Central memory CD4-positive, alpha-beta T cell (primary cell): ENCODE measurements around the gene MBTPS1.
A peak's percentile ranks its signal among the peaks of the same experiment; 100 is the strongest.

Experiments
- DNase-seq: peaks from one replicate; pipeline ENCODE4 v3.0.0; 2022
- total RNA-seq, 3 experiments: gene quantifications; one replicate each; lab custom pipeline; 2026; lab: John Stamatoyannopoulos, UW

Gene MBTPS1
- 129 to 191 (median 180) reads per million in 3 experiments for total RNA-seq

DNA sequence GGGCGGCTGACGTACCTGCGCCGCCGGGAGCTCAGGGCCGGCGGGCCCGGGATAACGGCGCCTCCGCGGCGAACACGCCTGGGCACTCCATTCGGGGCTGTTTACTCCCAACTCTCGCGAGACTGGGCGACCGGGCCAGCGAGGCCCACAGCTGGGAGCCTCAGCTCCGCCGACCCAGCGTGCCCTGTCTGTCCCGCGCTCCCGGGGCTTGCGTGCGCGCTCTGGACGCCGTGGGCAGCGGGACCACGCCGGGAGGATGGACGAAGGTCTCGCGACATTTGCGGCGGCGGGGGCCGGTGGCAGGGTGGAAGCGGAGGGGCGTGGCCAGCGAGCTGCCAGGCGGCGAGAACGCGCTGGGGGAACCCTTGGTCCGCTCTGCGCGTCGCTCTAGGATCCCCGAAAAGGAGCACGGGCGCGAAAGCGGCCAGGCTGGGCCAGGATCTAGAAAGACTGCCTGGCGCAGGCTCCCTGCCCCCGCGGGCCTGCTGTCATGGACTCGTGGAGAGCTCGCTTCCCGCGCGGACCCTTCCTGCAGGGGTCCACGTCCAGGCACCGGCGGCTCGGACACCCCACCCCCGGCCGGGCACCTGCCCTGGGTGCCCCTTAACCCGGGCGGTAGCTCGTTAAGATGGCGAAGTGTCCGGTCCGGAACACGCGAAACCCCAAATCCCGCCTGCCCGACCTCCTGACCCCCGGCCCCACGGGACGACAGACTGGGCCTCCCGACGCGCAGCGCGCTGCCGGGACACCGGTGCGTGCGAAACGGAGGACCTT lies at the start of gene MBTPS1:
MBTPS1 (minus strand) TSS at position 223 of the 774 bp plus-strand sequence. CDS start 15,159 bp downstream, outside the sequence.
- peak; percentile 97 for DNase-seq

DNA sequence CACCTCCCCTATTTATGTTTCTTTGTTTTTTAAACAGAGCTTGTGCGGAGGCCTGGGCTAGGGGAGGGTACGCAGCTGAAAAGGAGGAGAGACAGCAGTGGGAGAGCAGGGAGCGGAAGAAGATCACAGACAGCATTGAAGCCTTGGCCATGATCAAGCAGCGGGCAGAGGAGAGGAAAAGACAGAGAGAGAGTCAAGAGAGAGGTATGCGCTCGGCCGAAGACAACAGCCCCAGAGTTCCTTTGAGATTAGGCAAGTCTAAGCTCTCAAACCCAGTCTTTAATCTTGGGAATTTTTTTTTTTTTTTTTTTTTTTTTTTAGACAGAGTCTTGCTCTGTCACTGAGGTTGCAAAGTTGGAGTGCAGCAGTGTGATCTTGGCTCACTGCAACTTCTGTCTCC lies 49.0 kb upstream of the MBTPS1 start:
- no peak for DNase-seq

DNA sequence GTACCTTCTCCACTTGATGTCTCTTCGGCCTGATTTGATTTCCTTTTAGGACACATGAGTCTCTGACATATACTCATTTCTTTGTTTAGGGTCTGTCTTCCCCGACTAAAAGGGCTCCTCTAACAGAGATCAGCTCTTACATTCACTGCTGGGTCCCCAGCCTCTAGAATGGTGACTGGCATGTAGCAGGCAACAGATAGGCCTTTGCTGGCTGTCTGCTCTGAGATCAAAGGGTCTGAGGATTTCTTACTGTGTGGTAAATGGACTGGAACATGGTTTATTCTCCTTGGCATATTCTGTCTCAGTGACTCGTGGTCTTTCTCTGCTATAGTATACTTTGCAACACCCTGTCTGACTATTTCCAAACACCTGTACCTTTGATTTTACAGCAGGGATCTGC lies 45.1 kb upstream of the MBTPS1 start:
- DNase-seq: no peak

DNA sequence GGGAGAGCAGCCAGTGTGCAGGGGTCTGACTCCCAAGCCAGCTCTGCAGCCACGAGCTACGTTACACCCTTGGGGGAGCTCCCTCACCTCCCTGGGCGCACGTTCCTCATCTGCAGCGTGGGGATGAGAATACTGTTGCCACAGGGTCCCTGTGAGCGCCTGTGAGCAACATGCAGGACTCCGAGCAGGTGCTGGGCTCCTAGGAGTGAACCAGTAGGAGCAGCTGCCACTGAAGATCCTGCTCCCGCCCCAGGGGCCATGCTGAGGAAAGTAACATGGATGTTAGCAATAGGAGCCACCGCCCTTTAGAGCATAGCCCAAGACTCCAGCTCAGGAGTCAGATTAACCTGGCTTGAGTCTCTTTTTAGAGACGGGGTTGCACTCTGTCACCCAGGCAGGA lies 44.3 kb upstream of the MBTPS1 start:
- DNase-seq: no peak

DNA sequence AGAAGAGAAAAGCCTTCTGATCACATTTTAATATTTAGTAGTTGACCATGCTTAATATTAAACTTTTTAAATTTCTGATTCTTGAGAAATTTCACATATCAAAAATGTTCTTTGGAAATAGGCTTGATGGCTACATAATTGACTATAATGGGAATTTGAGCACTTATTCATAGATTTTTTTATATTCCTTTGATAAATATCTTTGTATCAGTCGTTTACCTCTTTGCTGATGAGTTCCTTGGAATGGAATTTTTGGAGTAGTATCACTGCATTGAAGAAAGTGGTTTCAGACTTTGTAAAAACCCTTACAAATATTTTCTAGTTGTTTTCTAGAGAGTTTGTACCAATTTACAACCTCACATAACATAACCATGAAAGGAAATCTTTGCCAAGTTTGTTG lies 43.1 kb upstream of the MBTPS1 start:
- DNase-seq: no peak

DNA sequence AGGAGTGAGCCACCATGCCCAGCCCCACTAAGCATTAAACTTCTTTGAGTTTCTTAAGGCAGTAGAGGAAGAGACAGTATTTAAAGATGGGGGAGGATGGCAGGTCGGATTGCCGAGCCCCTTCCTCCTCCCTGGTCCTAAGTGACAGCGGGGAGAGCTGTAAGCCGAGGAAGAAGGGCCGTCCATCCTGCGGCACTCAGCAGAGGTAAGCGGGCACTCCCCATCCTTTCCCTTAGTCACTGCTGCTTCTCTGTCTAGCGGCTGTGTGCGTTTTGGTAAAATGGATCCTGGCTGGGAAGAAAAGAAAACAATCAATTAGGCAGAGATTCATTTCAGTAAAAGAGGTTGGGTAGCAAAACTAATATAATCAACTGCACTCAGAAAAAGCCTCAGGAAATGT lies 42.3 kb upstream of the MBTPS1 start:
- DNase-seq: no peak

DNA sequence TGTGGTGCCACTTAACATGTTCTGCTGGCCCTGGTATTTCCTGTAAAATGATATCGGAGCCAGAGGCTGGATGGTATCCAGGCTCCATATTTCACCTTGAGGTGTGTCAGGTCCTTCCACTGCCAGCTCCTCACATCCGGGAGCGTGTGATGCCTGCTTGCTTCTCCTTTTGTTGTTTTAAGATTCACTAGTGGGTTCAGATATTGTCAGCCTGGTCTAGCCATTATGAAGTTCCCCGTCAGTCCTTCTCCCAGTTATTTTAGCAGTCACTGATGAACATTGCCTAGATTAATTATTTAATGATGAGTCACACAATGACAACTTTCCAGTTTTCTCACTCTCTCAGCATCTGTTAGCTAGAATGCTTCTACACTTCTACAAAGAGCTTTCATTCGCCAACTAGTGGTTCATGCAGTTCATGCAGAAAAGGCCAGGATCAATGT lies 39.6 kb upstream of the MBTPS1 start:
- no peak for DNase-seq

DNA sequence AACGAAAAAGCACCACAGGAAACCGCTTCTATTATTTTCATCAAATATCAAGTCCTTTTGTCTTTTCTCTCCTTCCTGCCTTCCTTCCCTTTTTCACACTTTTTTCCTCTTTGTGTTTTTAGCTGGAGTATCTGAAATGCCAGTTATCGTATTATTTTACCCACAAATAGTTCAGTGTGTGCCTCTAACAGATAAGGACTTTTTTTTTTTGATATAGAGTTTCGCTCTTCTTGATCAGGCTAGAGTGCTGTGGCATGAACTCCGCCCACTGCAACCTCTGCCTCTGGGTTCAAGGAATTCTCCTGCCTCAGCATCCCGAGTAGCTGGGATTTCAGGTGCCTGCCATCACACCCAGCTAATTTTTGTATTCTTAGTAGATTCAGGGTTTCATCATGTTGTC lies 39.0 kb upstream of the MBTPS1 start:
- DNase-seq: no peak

DNA sequence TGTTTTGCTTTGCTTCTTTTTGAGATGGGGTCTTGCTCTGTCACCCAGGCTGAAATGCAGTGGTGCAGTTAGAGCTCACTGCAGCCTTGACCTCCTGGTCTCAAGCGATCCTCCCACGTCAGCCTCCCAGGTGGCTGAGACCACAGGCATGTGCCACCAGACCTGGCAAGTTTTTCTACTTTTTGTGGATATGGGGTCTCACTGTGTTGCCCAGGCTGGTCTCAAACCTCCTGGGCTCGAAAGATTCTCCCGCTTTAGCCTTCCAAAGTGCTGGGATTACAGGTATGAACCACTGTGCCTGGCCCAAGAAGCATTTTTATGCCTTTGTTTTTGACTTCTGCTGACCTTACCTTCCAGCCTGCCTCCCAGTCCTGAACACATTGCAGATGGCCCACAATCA lies 38.5 kb upstream of the MBTPS1 start:
- DNase-seq: no peak

DNA sequence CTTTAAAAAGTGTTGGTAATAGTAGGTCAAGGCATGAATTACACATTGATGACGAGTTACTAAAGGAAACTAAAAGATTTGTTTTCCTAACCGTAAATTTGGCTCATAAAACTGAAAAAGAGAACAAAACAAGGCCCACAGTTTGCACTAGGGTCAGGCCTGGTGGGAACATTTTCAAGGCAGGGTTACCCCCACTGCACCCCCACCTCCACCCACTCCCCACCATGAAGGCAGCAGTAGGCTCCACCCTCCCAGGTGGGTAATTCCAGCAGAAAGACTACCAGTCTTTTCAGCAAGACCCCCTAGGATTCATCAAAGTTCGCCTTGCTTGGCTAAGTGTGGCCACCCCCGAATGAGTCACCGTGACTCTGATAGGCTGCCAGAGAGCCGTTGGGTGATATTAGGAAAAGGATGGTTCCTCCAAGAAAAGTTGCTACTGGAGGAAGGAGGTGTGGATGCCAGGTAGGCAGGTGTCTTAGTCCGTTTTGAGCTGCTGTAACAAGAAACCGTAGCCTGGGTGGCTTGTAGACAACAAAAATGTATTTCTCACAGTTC lies 37.0 kb upstream of the MBTPS1 start:
- DNase-seq: no peak

DNA sequence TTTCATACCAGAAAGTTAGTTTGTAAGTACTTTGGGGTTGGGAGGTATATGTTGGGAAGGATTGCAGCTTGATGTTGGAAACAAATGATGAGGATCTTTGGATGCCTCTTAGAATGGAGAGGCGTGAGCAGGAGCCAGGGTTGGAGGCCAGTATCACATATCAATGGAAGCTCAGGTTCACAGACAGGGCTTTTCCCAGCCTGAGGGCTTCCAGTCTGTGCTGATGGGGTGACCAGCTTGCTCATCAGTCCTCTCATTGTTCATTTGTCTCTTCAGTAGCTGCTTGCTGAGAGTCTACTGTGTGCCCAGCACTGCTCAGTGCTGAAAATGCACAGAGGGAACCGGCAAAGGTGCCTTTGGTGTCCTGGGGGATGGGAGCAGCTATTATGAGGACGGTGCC lies 34.2 kb upstream of the MBTPS1 start:
- DNase-seq: no peak

DNA sequence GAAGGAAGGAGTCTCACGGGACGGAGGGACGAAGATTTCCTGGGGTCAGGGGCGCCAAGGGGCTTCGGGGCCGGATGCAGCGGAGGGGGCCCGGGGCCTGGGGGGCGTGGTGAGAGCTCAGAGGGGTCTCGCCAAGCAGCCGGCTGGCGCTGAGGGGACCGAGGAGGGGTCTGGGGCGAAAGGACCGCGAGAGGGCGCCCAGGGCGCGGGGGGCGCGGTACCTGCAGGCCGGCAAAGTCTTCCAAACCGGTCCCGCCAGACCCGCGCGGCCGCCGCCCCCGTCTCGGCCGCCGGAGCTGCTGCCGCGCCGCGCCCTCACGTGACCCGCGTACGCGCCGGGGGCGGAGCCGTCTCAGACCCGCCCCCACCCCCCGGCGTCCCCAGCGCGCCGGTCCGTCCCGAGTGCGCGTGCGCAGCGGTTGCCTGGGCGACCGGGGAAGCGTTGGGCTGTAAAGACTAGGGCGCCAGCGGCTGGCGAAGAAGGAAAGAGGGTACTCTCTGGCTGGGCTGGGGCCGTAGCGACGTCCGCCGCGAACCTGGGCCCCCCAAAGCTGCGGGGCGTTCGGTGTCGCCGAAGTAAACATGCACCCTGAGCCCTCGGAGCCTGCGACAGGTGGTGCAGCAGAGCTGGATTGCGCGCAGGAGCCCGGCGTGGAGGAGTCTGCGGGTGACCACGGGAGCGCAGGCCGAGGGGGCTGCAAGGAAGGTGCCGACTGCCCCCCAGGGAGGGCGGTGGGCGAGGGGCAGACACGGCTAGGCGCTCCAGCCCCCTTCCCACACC lies 28.3 kb upstream of the MBTPS1 start, which contains the start of the genes DNAAF1 and HSDL1:
DNAAF1 (plus strand) TSS at position 450 of the 781 bp plus-strand sequence; CDS start at position 583, 133 bp downstream.
HSDL1 (minus strand) TSS at position 319 of the 781 bp plus-strand sequence. CDS start 13,856 bp downstream, outside the sequence.
- peak; percentile 92 for DNase-seq

DNA sequence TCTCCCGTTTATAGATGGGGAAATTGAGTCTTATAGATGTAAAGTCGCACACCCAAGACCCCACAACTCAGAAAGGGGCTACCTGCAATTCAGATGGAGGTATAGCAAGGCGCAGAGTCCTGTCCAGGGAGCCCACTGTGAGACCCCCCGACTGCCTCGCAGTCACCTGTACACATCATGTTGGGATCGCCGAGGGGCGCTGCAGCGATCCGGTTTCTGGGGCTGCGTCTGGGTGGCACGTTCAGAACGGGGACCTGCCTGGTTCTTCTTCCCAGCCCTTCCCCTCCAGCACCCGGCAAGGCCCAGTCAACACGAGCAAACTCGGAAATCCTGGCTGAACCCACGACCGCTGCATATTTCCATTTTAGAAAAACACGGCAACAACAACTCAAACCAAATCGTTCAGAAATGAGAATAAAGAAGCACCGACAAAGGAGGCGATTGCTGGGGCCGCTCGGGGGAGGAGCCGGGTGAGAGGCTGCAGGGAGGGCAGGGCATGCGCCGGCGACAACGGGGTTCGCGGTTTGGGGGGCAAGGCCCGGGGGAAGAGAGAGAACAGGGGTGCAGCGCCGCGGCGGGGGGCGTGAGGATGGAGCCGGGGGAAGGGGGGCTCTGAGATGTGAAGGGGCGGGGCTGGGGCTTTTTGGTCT lies 27.6 kb upstream of the MBTPS1 start:
- DNase-seq: peak; percentile 31

DNA sequence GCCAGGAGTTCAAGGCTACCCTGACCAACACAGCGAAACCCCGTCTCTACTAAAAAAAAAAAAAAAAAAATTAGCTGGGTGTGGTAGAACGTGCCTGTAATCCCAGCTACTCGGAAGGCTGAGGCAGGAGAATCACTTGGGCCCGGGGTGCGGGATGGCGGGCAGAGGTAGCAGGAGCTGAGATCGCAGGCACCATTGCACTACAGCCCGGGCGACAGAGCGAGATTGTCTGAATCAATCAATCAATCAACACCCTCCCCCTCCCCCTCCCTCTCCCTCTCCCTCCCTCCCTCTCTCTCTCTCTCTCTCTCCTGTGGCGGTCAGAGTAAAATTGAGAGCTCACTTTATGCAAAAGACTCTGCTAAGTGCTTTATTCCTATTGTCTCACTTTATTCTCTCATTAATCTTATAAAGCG lies 27.1 kb upstream of the MBTPS1 start:
- DNase-seq: no peak

DNA sequence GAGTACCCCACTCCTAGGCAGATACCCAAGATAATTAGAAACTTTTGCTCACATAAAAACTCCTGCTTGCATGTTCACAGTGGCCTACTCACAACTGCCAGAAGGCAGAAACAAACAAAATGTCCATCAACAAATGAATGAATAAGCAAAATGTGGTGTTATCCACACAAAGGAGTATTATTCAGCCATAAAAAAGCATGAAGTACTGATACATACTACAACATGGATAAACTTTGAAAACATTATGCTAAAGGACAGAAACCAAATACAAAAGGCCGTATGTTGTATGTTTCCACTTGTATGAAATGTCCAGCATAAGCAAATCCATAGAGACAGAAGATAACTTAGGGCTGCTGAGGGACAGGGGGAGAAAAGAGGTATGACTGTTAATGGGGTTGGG lies 26.3 kb upstream of the MBTPS1 start:
- DNase-seq: no peak

DNA sequence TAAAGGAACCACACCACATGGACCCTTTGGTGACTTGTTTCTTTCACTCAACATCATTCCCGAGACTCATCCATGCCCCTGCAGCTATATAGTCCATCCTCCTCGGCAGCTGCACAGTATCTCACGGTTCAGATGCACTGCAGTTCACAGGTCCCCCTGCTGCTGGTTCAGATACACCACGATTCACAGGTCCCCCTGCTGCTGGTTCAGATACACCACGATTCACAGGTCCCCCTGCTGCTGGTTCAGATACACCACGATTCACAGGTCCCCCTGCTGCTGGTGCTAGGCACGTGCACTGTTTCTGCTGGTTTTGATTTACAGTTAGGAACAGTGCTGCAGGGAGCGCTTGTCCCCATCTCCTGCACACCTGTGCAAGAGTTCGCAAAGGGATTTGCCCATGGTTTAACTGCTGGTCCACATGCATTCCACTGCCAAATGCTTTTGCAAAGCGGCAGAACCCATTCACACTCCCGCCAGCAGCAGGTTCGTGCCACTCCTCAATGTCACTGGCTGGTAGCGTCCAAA lies 24.5 kb upstream of the MBTPS1 start:
- DNase-seq: no peak

DNA sequence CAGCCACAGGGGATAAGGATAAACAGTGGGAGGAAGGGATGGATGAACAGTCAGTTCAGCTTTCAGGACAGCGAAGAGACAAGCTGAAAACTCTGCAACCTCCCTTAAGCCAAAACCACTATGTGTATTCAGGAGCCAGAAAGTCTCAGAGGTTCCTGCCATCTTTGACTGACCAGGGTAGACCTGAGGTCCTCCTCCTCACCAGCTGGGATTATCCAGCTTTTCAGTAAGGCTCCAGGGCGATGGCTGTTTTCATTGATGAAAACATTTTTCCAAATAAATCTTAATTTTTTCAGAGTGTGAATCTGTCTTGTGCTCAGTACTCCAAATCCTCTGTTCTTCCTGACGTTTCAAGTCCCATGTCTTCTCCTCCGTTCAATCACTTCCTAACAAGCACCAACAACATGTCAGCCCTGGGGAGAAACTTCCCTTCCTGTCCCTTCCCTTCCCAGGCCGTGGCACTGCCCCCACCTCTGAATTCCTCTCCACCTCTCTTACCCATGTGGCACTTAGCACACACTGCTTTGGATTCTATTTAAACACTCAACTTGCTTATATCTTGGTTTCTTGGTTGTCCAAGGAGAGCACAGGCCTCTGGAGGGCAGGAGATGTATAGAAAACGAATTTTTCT lies 23.0 kb upstream of the MBTPS1 start:
- no peak for DNase-seq

DNA sequence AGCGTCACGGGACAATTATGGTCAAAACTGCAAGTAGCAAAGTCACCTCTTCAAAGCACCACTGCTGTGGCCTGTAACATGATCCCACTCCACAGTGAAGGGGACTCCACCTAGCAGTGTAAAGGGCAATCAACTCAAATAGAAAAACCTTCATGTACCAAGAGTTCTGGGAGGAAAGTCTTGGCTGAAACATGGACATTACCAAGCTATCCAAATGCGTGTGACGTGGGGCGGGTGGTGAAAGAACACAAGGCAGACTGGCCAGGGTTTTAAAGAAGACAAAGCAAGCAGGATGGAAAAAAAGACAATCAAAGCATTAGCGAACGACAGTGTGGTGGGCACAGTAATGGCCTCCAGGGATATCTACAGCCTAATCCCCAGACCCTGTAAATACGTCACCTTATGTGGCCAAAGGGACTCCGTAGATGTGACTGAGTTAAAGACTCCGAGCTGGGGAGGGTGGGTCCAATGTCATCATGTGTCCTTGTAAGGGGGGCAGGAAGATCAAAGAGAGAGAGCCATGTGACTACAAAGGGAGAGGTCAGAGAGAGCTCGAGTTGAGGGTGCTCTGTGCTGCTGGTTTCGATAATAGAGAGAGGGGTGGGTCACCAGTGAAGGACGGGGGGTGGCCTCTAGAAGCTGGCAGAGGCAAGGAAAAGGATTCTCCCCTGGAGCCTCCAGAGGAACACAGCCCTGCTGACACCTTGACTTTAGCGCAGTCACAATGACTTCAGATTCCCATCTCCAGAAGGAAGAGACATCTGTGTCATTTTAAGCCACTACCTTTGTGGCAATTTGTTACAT lies 22.3 kb upstream of the MBTPS1 start:
- no peak for DNase-seq

DNA sequence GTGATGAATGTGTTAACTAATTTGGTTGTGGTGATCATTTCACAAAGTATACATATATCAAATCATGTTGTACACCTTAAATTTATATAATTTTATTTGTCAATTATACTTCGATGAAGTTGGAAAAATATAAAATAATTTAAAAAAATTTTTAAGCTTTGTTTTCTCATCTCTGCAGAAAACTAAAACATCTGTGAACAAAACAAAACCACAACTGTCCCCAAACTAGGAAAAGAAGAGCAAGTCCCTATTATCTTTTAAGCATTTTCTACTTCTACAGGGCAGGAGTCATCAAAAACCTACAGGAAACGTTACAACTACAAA lies 21.7 kb upstream of the MBTPS1 start:
- DNase-seq: no peak

DNA sequence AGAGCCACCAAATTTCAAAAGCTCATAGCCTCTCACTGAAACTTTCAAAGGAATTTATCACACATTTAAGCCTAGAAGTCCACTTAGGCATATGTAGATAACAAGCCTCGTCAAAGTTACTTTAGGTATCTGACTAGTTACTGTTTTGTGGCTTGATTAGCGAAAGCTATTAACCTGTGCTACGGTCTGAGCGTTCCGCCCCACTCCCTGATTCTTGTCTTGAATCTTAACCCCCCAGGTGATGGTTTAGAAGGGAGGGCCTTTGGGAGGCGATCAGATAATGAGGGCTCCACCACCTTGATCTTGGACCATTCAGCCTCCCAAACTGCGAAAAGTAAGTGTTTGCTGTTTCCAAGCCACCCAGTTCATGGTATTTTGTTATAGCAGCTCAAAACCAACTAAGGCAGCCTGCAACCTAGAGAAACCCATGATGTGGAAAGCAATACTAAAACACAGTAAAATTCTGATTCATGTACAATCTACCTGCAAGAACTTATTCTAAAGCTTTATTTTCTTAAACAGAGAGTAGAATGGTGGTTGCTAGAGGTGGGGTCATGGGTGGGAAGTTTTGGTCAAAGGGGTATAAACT lies 21.1 kb upstream of the MBTPS1 start:
- no peak for DNase-seq

DNA sequence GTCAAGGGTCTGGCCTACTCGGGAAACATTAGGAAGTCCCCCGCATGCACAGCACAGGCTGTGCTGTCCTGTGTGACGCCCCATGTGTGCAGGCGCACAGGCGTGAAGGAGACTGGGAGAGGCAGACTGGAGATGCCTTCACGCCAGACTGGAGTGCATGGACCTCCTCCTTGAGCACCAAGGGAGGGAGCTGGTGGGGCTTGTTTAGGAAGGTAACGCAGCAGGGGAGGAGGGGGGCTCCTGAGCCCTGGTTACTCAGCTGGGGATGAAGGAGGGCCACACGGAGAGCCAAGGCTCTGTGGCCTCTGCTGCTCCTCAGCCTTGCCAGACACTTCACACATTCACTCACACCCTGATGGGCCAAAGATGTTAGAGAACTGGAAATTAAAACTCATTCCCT lies 20.5 kb upstream of the MBTPS1 start:
- DNase-seq: no peak
